A549 treated with Hydrocortisone at 1 μM for 4 hours (cell line): Measurements from ENCODE around the gene CHST9. TPM values are rescaled to one million over a fixed set of nuclear protein-coding genes. Genes with fewer than 3 reads are reported as not detected.

Experiments used
- total RNA-seq: library from RNA; stranded (reverse); fragments of 200-300 nt; extraction: Qiagen RNA extraction; gene quantifications from 5 replicates; pipeline ENCODE4 v1.2.3, GENCODE V29; 2022

Gene CHST9
- not detected in 5 replicates for total RNA-seq

GRCh38 chr18:27185025-27185763, at the start of gene CHST9:
TSS of gene CHST9 (minus strand) at chr18:27185308. CDS start at chr18:27142809, 42,499 bp downstream.

GRCh38 chr18:26865557-26865956, 319.6 kb downstream of the CHST9 start, which contains the start of gene AQP4:
TSS of gene AQP4 (minus strand) at chr18:26865707. CDS start at chr18:26865689, 18 bp downstream.

